NCI-H82 treated with DMSO at 0.1 percent for 48 hours (cell line): ENCODE results near the gene KIF20B.
A peak's percentile ranks its signal among the peaks of the same experiment; 100 is the strongest.
"Not testable (repeated sequence)": the region's sequence is repeated elsewhere in the genome, so short reads cannot be mapped to it uniquely, and the experiment has no call there.

Source experiments
- DNase-seq: peaks from one replicate; lab custom pipeline; 2025; ENCODE audit not compliant: unreplicated experiment; lab: John Stamatoyannopoulos, UW

Gene KIF20B

GRCh38 chr10:89771684-89772083, 70.3 kb downstream of the KIF20B start:
- no peak for DNase-seq

DNA sequence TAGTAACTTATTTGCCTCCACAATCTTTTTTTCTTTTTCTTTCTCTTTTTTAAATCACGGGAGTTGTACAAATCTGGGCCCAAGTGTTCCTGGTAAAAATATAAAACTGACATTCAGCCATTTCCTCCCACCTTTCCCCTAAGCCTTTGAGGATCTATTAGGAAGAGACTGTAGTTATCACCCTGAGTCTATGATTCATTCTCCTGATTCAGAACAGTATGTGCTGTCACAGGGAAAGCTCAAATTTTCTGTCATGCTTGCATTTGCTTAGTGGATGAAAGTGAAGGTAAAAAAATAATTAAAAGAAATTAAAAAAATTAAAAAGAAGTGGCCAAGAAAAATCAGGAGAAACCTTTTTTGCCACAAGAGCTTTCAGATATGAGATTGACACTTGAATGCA, 71.7 kb downstream of the KIF20B start:
- no peak for DNase-seq

- no peak for DNase-seq
Measured at GRCh38 chr10:89776665-89777064, 75.3 kb downstream of the KIF20B start.

DNA sequence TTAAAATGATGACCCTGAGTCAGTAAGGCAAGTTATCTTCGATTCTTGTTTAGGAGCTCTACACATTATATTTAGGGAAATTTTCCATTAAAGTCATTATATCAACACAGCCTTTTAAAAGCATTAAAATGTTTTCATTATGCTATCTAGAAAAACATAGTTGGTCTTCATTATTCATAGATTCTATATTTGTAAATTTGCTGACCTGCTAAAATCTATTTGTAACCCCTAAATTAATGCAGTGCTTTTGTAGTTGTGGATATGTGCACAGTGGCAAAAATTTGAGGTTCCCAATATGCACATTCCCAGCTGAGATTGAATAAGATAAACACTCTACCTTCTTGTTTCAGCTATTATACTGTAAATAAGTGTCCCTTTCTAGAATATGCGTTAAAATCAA, 81.1 kb downstream of the KIF20B start:
- DNase-seq, result no peak

GRCh38 chr10:89783406-89783805, 82.0 kb downstream of the KIF20B start:
- DNase-seq, result no peak

GRCh38 chr10:89785095-89785494, 83.7 kb downstream of the KIF20B start:
- no peak for DNase-seq

DNA sequence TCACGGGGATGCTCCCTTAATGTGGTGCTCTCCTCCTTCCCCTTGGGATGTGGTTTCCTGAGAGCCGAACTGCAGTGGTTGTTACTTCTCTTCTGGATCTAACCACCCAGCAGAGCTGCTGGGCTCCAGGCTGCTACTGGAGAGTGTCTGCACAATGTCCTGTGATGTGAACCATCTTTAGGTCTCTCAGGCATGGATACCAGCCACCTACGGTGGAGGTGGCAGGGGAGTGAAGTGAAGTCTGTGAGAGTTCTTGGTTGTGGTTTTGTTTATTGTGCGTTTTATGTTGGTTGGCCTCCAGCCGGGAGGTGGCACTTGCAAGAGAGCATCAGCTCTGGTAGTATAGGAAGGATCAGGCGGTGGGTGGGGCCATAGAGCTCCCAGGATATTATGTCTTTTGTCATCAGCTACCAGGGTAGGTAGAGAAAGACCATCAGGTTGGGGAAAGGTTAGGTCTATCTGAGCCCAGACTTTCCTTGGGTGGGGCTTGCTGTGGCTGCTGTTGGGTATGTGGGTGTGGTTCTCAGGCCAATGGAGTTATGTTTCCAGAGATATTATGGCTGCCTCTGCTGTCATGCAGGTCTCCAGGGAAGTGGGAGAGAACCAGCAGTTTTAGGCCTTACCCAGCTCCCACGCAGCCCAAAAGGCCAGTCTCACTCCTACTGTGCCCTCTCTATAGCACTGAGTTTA, 87.9 kb downstream of the KIF20B start:
- no peak for DNase-seq

DNA sequence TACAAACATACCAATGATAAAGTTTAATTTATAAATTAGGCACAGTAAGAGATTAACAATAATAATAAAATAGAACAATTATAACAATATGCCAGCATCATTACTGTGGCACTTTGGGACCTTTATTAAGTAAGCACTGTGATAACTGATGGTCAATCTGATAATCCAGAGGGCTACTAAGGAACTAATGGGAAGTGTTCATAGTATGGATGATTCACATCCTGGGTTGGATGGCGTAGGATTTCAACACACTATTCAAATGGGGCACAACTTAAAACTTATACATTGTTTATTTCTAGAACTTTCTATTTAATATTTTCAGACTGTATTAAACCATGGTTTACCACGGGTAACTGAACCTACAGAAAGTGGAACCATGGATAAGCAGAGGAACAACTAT, 90.8 kb downstream of the KIF20B start:
- no peak for DNase-seq

DNA sequence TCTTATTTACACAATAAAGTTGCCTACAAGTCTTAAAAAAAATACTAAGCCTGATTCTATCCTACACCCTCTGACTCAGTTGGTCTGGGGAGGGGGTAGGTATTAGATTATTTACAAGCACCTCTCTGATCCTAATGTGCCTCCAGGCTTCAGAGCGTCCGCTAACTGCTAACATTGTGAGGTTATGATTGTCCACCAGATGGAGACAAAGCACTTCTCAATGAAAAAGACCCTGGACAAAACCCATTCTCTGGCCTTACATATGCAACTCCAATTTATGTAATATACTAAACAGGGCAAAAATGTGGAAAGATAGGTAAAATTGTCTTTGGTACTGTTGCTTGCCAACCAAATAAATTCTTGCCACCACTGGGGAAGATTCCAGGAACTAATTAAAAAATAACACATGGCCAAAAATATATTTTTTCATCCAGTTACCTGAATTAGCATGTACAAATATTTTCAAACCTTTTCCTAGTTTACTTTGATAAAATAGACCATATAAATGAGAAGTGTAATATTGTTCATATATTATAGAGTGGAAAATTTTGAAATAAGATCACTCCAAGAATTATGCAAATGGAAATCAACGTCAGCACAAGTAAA, 92.4 kb downstream of the KIF20B start:
- peak; percentile 5 for DNase-seq

DNA sequence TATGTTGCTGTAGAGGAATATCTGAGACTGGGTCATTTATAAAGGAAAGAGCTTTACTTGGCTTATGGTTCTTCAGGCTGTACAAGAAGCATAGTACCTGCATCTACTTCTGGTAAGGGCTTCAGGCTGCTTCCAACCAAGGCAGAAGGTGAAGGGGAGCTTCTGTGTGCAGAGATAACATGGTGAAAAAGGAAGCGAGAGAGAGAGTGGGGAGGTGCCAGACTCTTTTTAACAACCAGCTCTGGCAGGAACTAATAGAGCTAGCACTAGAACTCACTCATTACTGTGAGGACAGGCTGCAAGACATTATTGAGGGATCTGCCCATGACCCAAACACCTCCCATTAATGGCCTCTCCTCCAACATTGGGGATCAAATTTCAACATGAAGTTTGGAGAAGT, 94.5 kb downstream of the KIF20B start:
- no peak for DNase-seq

GRCh38 chr10:89798092-89798491, 96.7 kb downstream of the KIF20B start:
- no peak for DNase-seq

- DNase-seq, result no peak
Measured at GRCh38 chr10:89799573-89799972, 98.2 kb downstream of the KIF20B start.

GRCh38 chr10:89805599-89806013, 104.2 kb downstream of the KIF20B start:
- DNase-seq, result no peak

GRCh38 chr10:89808842-89809241, 107.5 kb downstream of the KIF20B start:
- no peak for DNase-seq

- DNase-seq, result no peak
Measured at GRCh38 chr10:89809766-89810165, 108.4 kb downstream of the KIF20B start.

- DNase-seq, result no peak
Measured at GRCh38 chr10:89810908-89811525, 109.6 kb downstream of the KIF20B start.

GRCh38 chr10:89813546-89813945, 112.2 kb downstream of the KIF20B start:
- no peak for DNase-seq

DNA sequence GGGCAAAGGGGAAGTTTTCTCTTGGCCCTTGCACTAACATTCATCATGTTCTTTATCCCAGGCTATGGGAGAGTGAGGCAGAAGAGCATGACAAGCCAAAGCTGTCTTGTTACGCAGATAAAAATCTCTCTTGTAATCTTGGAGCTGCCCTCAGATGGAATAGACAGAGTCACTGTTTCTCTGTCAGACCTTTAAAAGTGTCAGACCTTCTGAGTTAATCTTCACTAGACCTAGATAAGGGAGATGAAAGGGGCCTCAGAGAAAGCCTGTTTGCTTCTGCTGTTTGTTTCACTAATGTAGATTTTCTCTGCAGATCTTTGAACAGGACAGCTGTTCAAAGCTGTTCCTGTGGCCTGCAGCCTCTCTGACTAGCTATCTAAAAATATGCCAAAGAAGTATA, 112.9 kb downstream of the KIF20B start:
- no peak for DNase-seq

DNA sequence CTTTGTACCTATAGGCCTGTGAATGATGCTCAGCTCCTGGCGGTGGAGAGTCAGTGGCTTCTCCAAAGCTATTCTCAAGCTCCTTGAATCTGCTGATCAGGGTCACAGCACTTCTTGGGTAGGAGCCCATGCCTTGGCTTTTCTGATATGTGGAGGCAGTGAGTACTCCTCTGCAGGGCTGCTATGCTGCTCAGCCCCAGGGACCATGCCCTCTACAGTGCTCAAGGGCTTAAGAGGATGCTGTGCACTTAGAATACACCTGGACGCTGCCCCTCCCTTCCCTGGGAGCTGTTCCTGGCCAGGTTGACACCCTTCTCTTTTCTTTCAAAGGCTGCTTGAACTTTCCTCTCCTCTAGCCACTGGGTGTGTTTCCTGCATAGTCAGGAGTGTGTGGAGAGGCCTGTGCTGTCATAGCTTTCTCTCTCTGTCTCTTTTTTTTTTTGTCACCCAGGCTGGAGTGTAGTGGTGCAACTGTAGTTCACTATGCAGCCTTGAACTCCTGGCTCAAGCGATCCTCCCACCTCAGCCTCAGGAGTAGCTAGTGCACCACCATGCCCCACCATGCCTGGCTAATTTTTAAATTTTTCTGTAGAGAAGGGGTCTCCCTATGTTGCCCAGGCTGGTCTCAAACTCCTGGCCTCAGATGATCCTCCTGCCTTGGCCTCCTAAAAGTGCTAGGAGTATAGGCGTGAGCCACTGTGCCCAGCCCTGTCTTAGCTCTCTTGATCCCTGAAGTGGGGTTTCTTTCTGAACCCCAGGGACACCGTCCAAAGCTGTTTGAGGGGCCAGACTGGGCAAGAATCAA, 113.9 kb downstream of the KIF20B start:
- no peak for DNase-seq

DNA sequence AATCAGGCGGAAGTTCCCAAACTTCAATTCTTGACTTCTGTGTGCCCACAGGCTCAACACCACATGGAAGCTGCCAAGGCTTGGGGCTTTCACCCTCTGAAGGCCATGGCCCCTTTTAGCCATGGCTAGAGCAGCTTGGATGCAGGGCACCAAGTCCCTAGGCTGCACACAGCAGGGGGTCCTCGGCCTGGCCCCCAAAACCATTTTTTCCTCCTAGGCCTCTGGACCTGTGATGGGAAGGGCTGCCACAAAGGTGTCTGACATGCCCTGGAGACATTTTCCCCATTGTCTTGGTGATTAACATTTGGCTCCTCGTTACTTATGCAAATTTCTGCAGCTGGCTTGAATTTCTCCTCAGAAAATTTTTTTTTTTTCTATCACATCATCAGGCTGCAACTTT, 117.6 kb downstream of the KIF20B start:
- not testable (repeated sequence) for DNase-seq
